Measurements from ENCODE around the gene PRR23E.

The PRR23E gene

GRCh38 chr3:127171721-127172120 is 21.2 kb upstream of the PRR23E start:
- no peak for TF ChIP-seq POLR2AphosphoS5 (IDR thresholded peaks at IDR 0.05; ENCODE audit: low read depth)
- no peak for TF ChIP-seq GABPA (IDR thresholded peaks at IDR 0.05; ENCODE audit: low read depth)
- no peak for TF ChIP-seq CTCF (IDR thresholded peaks at IDR 0.05; ENCODE audit: insufficient read depth, low read length)
- no peak for TF ChIP-seq SPI1 (IDR thresholded peaks at IDR 0.05; ENCODE audit: borderline replicate concordance, low read depth)
- TF ChIP-seq REST (IDR thresholded peaks at IDR 0.05; ENCODE audit: insufficient replicate concordance, low read depth) = no peak
- H3K4me3 ChIP-seq (replicated peaks; ENCODE audit: insufficient read depth, low read length) = no peak overlapping the region

GRCh38 chr3:127172211-127172610 is 20.7 kb upstream of the PRR23E start:
- Histone ChIP-seq H3K27me3 (ENCODE audit: insufficient read depth, poor library complexity, severe bottlenecking) (peaks cover 3% of the 10 kb centered on the region), H3K4me3 (replicated peaks; ENCODE audit: insufficient read depth, low read length) (no peak overlapping the region), H3K27ac (replicated peaks) (no peak overlapping the region)
- DNase-seq (ENCODE audit: low read depth in 1 of 2, low spot score in 1 of 2) = no peak
- TF ChIP-seq CTCF (IDR thresholded peaks at IDR 0.05; ENCODE audit: insufficient read depth, low read length) (no peak), POLR2AphosphoS5 (IDR thresholded peaks at IDR 0.05; ENCODE audit: low read depth) (no peak), SPI1 (IDR thresholded peaks at IDR 0.05; ENCODE audit: borderline replicate concordance, low read depth) (no peak), REST (IDR thresholded peaks at IDR 0.05; ENCODE audit: insufficient replicate concordance, low read depth) (no peak), GABPA (IDR thresholded peaks at IDR 0.05; ENCODE audit: low read depth) (no peak)

More at GRCh38 chr3:127171721-127172120, 21.2 kb upstream of the PRR23E start:
- no peak overlapping the region for H3K27ac ChIP-seq (replicated peaks)
- no peak for DNase-seq (ENCODE audit: low read depth in 1 of 2, low spot score in 1 of 2)
- H3K27me3 ChIP-seq (ENCODE audit: insufficient read depth, poor library complexity, severe bottlenecking) = peaks cover 3% of the 10 kb centered on the region

- Histone ChIP-seq H3K4me3 (replicated peaks; ENCODE audit: insufficient read depth, low read length) (no peak overlapping the region), H3K27me3 (ENCODE audit: insufficient read depth, poor library complexity, severe bottlenecking) (peaks cover 3% of the 10 kb centered on the region), H3K27ac (replicated peaks) (no peak overlapping the region)
- TF ChIP-seq SPI1 (IDR thresholded peaks at IDR 0.05; ENCODE audit: borderline replicate concordance, low read depth) (no peak), REST (IDR thresholded peaks at IDR 0.05; ENCODE audit: insufficient replicate concordance, low read depth) (no peak), POLR2AphosphoS5 (IDR thresholded peaks at IDR 0.05; ENCODE audit: low read depth) (no peak), GABPA (IDR thresholded peaks at IDR 0.05; ENCODE audit: low read depth) (no peak), CTCF (IDR thresholded peaks at IDR 0.05; ENCODE audit: insufficient read depth, low read length) (no peak)
- no peak for DNase-seq (ENCODE audit: low read depth in 1 of 2, low spot score in 1 of 2)
Observed at GRCh38 chr3:127172781-127173515, 20.0 kb upstream of the PRR23E start.
